ENCODE measurements around the gene NR3C1. TPM values are rescaled to one million over a fixed set of nuclear protein-coding genes. Genes with fewer than 3 reads are reported as not detected.

NR3C1 gene
- polyA plus RNA-seq, 1 donor (not counting 4 experiments of a cell fraction or from before 2014, with no cell fraction given) = 30.7 TPM

- FAIRE-seq = no peak
- peaks cover 99% of the 10 kb centered on the region for H3K79me2 ChIP-seq (ENCODE audit: control insufficient read depth, insufficient read depth, low read length)
- no peak overlapping the region for H2AFZ ChIP-seq (ENCODE audit: control insufficient read depth, low read length)
- H3K9ac ChIP-seq (ENCODE audit: control insufficient read depth, extremely low read depth, insufficient read depth, low read length) = no peak overlapping the region
- peak overlapping the region; percentile 24 for H3K4me2 ChIP-seq (ENCODE audit: control insufficient read depth, extremely low read depth, insufficient read depth, low read depth, low read length)
- no peaks in the 10 kb centered on the region for H3K9me1 ChIP-seq (ENCODE audit: control insufficient read depth, extremely low read depth, insufficient read depth, low read length)
- DNase-seq (ENCODE audit: low read depth, low spot score) = no peak
- no peaks in the 10 kb centered on the region for H3K27me3 ChIP-seq (ENCODE audit: control insufficient read depth, extremely low read depth, insufficient read depth, low read length)
- peaks cover 21% of the 10 kb centered on the region for H3K4me1 ChIP-seq (ENCODE audit: control insufficient read depth, extremely low read depth, insufficient read depth, low read length)
- H3K36me3 ChIP-seq (ENCODE audit: control insufficient read depth in 2 of 2, extremely low read depth in 1 of 2, insufficient read depth in 2 of 2, low read length in 2 of 2) = no peaks in the 10 kb centered on the region
- dilution Hi-C loops (cut with MboI; ENCODE audit: extremely low pct_ligation_motif_present, low sequenced_read_pairs) = no loop called here
- H3K27ac ChIP-seq (ENCODE audit: control insufficient read depth, insufficient read depth, low read length) = no peak overlapping the region
- H3K4me3 ChIP-seq (ENCODE audit: control insufficient read depth in 2 of 3, extremely low read depth in 1 of 3, insufficient read depth in 2 of 3, low read depth in 1 of 3, low read length in 3 of 3) = no peak overlapping the region
- no peaks in the 10 kb centered on the region for H4K20me1 ChIP-seq (ENCODE audit: control insufficient read depth, extremely low read depth, insufficient read depth, low read length)
- TF ChIP-seq EZH2 (IDR thresholded peaks at IDR 0.05; ENCODE audit: low read length) = no peak
- no peaks in the 10 kb centered on the region for H3K9me3 ChIP-seq (ENCODE audit: control insufficient read depth, low read depth, low read length)
Observed at GRCh38 chr5:143393524-143393923, 10.0 kb downstream of the NR3C1 start.

GRCh38 chr5:143390941-143391340 lies 12.5 kb downstream of the NR3C1 start:
- Histone ChIP-seq H3K9ac (ENCODE audit: control insufficient read depth, extremely low read depth, insufficient read depth, low read length) (no peak overlapping the region), H3K9me1 (ENCODE audit: control insufficient read depth, extremely low read depth, insufficient read depth, low read length) (no peaks in the 10 kb centered on the region), H3K4me1 (ENCODE audit: control insufficient read depth, extremely low read depth, insufficient read depth, low read length) (peaks cover 20% of the 10 kb centered on the region), H3K36me3 (ENCODE audit: control insufficient read depth in 2 of 2, extremely low read depth in 1 of 2, insufficient read depth in 2 of 2, low read length in 2 of 2) (no peaks in the 10 kb centered on the region), H3K4me2 (ENCODE audit: control insufficient read depth, extremely low read depth, insufficient read depth, low read depth, low read length) (no peak overlapping the region), H3K4me3 (ENCODE audit: control insufficient read depth in 2 of 3, extremely low read depth in 1 of 3, insufficient read depth in 2 of 3, low read depth in 1 of 3, low read length in 3 of 3) (no peak overlapping the region), H3K79me2 (ENCODE audit: control insufficient read depth, insufficient read depth, low read length) (peaks cover 99% of the 10 kb centered on the region), H4K20me1 (ENCODE audit: control insufficient read depth, extremely low read depth, insufficient read depth, low read length) (no peaks in the 10 kb centered on the region), H3K9me3 (ENCODE audit: control insufficient read depth, low read depth, low read length) (no peaks in the 10 kb centered on the region), H3K27ac (ENCODE audit: control insufficient read depth, insufficient read depth, low read length) (no peak overlapping the region), H3K27me3 (ENCODE audit: control insufficient read depth, extremely low read depth, insufficient read depth, low read length) (no peaks in the 10 kb centered on the region), H2AFZ (ENCODE audit: control insufficient read depth, low read length) (no peak overlapping the region)
- TF ChIP-seq CTCF (optimal IDR thresholded peaks at IDR 0.05 in 1 of 3, IDR thresholded peaks at IDR 0.05 in 1 of 3, conservative IDR thresholded peaks at IDR 0.05 in 1 of 3; ENCODE audit: extremely low read depth in 1 of 3, insufficient read depth in 2 of 3, low read length in 3 of 3) (no peak), EZH2 (IDR thresholded peaks at IDR 0.05; ENCODE audit: low read length) (no peak)
- DNase-seq (ENCODE audit: low read depth, low spot score) (no peak), FAIRE-seq (no peak)
- dilution Hi-C loops (cut with MboI; ENCODE audit: extremely low pct_ligation_motif_present, low sequenced_read_pairs) = no loop called here

GRCh38 chr5:143390258-143390657 lies 13.2 kb downstream of the NR3C1 start:
- H3K9me1 ChIP-seq (ENCODE audit: control insufficient read depth, extremely low read depth, insufficient read depth, low read length) = no peaks in the 10 kb centered on the region
- H3K4me2 ChIP-seq (ENCODE audit: control insufficient read depth, extremely low read depth, insufficient read depth, low read depth, low read length) = no peak overlapping the region
- dilution Hi-C loops (cut with MboI; ENCODE audit: extremely low pct_ligation_motif_present, low sequenced_read_pairs) = no loop called here
- no peaks in the 10 kb centered on the region for H3K27me3 ChIP-seq (ENCODE audit: control insufficient read depth, extremely low read depth, insufficient read depth, low read length)
- DNase-seq (ENCODE audit: low read depth, low spot score) (no peak), FAIRE-seq (no peak)
- H2AFZ ChIP-seq (ENCODE audit: control insufficient read depth, low read length) = no peak overlapping the region
- H4K20me1 ChIP-seq (ENCODE audit: control insufficient read depth, extremely low read depth, insufficient read depth, low read length) = no peaks in the 10 kb centered on the region
- H3K27ac ChIP-seq (ENCODE audit: control insufficient read depth, insufficient read depth, low read length) = no peak overlapping the region
- H3K36me3 ChIP-seq (ENCODE audit: control insufficient read depth in 2 of 2, extremely low read depth in 1 of 2, insufficient read depth in 2 of 2, low read length in 2 of 2) = no peaks in the 10 kb centered on the region
- peaks cover 16% of the 10 kb centered on the region for H3K4me1 ChIP-seq (ENCODE audit: control insufficient read depth, extremely low read depth, insufficient read depth, low read length)
- no peak overlapping the region for H3K4me3 ChIP-seq (ENCODE audit: control insufficient read depth in 2 of 3, extremely low read depth in 1 of 3, insufficient read depth in 2 of 3, low read depth in 1 of 3, low read length in 3 of 3)
- TF ChIP-seq EZH2 (IDR thresholded peaks at IDR 0.05; ENCODE audit: low read length) (no peak), CTCF (optimal IDR thresholded peaks at IDR 0.05 in 1 of 3, IDR thresholded peaks at IDR 0.05 in 1 of 3, conservative IDR thresholded peaks at IDR 0.05 in 1 of 3; ENCODE audit: extremely low read depth in 1 of 3, insufficient read depth in 2 of 3, low read length in 3 of 3) (no peak)
- no peak overlapping the region for H3K9ac ChIP-seq (ENCODE audit: control insufficient read depth, extremely low read depth, insufficient read depth, low read length)
- peaks cover 99% of the 10 kb centered on the region for H3K79me2 ChIP-seq (ENCODE audit: control insufficient read depth, insufficient read depth, low read length)
- peaks cover 4% of the 10 kb centered on the region for H3K9me3 ChIP-seq (ENCODE audit: control insufficient read depth, low read depth, low read length)

All from keratinocyte (primary cell).